Transverse colon (tissue), 4 donors: ENCODE data around the gene ITGA7.

Experiments used
- EP300 ChIP-seq: sonication (generic); formaldehyde crosslinking; IDR thresholded peaks from one replicate; pipeline ENCODE4 v1.6.1; 2017; ENCODE audit warnings: antibody characterized with exemption, low read depth
- POLR2A ChIP-seq: fragments of 450-650 bp; IDR thresholded peaks from one replicate; pipeline ENCODE4 v1.6.1; 2016; ENCODE audit warnings: antibody characterized with exemption, mild to moderate bottlenecking, moderate library complexity
- POLR2AphosphoS5 ChIP-seq, 3 donors: sonication (generic); formaldehyde crosslinking; IDR thresholded peaks; one replicate each; pipeline ENCODE4 v1.6.1; 2016; ENCODE audit warnings: antibody characterized with exemption in 3 of 3
- TF ChIP-seq, protein P1 (sequence below), 5 experiments: fragments of 200-600 bp in 3 of 5; fragments of 450-650 bp in 2 of 5; sonication (generic) in 3 of 5; IDR thresholded peaks; 1 replicate in 2 of 5; 2 replicates in 3 of 5; pipeline ENCODE4 v1.5.1; 2016 to 2017; ENCODE audit warnings: antibody characterized with exemption in 5 of 5, inconsistent platforms in 3 of 5, mild to moderate bottlenecking in 2 of 5, moderate library complexity in 1 of 5

DNA sequence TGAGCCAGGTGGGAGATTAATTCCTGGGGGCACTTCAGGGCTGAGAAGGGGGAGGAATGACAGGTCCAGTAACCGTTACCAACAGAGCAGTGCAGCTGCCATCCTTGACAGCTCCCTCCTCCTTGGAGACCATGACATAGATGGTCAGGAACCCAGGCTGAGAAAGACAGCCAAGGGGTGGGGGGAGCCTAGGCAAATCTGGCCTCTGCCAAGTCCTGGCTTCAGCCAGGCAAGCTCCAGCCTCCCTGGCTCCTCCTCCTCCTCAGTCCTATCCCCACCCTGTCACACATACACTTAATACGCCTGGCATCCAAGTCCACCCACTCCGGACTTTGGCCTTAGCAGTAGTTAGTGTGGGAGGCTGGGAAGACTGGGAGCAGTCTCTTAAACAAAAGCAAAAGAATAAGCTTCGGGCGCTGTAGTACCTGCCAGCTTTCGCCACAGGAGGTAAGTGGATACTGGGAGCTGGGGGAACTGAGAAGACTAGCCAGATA lies 12.4 kb upstream of the ITGA7 start, which contains the start of gene RDH5:
- TF ChIP-seq POLR2A (peak; percentile 92), POLR2AphosphoS5 (IDR thresholded peaks at IDR 0.05) (peak; percentile 73 to 91 (median 85)), EP300 (no peak)
- TF ChIP-seq, protein P1, sequence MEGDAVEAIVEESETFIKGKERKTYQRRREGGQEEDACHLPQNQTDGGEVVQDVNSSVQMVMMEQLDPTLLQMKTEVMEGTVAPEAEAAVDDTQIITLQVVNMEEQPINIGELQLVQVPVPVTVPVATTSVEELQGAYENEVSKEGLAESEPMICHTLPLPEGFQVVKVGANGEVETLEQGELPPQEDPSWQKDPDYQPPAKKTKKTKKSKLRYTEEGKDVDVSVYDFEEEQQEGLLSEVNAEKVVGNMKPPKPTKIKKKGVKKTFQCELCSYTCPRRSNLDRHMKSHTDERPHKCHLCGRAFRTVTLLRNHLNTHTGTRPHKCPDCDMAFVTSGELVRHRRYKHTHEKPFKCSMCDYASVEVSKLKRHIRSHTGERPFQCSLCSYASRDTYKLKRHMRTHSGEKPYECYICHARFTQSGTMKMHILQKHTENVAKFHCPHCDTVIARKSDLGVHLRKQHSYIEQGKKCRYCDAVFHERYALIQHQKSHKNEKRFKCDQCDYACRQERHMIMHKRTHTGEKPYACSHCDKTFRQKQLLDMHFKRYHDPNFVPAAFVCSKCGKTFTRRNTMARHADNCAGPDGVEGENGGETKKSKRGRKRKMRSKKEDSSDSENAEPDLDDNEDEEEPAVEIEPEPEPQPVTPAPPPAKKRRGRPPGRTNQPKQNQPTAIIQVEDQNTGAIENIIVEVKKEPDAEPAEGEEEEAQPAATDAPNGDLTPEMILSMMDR (IDR thresholded peaks at IDR 0.05) = peak in 2 of 5 experiments; percentile 27 to 33
